Mesothelial cell of epicardium (in vitro differentiated cells): Measurements from ENCODE around the gene PALLD. TPM values are rescaled to one million over a fixed set of nuclear protein-coding genes. Genes with fewer than 3 reads are reported as not detected.

ENCODE experiments used
- DNase-seq, 2 experiments: peaks; one replicate each; pipeline ENCODE4 v3.0.0; 2021; ENCODE audit warnings: low spot score in 2 of 2; ENCODE audit not compliant: unreplicated experiment in 2 of 2
- H3K27ac Mint-ChIP-seq: 2 replicates; pipeline ENCODE4 v1.8.0; 2021; ENCODE audit warnings: mixed read lengths
- H3K27me3 Mint-ChIP-seq: 2 replicates; pipeline ENCODE4 v1.8.0; 2021; ENCODE audit warnings: low read depth, mixed read lengths
- H3K36me3 Mint-ChIP-seq: 2 replicates; pipeline ENCODE4 v1.8.0; 2021; ENCODE audit warnings: mixed read lengths
- H3K4me1 Mint-ChIP-seq: 2 replicates; pipeline ENCODE4 v1.8.0; 2021; ENCODE audit warnings: mixed read lengths
- H3K4me3 Mint-ChIP-seq: 2 replicates; pipeline ENCODE4 v1.8.0; 2021; ENCODE audit warnings: mild to moderate bottlenecking, moderate library complexity, mixed read lengths
- H3K9me3 Mint-ChIP-seq: 2 replicates; pipeline ENCODE4 v1.8.0; 2021; ENCODE audit warnings: mixed read lengths
- total RNA-seq: library from RNA; stranded (reverse); gene quantifications from 3 replicates; pipeline ENCODE4 v1.2.1, GENCODE V29; 2021
- TF ChIP-seq, protein P1 (sequence below): fragments of 200-600 bp; sonication (generic); IDR thresholded peaks from one replicate; pipeline ENCODE4 v1.5.0; 2021; ENCODE audit warnings: antibody characterized with exemption; ENCODE audit not compliant: unreplicated experiment

Gene PALLD
- total RNA-seq, 1 donor from 2014 or later: 158 TPM

DNA sequence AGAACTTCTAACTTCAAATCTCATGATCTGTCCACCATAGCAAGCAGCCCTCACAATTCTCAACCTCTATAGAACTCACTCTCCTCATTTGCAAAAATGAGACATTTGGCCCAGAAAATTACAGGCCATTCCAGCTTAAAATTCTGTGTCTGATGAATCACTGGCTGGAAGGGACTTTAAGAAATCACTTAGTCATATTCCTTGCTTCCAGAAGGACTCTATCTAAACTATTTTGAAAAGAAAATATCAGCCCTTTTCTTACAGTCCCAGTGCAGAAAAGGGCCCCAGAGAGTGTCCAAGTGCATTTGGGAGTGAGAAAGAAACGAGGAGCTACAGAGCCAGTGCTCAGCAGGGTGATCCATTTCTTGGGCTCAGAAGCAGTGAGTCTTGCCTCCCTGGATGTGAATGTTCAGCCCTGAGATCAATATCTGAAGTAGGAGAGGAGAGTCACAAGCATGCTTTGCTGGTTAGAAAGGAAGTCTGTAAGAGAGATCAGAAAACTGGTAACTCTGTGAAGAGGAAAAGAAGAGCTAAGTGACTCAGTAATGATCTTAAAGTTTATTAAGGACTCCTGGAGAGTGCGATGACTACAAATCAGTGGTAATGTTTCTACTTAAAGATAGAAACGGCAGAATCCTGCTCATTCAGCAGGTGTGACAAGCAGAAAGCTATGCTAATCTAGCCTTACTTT, 139.8 kb downstream of the PALLD start:
- Mint-ChIP-seq H3K27me3 (no peaks in the 10 kb centered on the region), H3K36me3 (peaks cover 3% of the 10 kb centered on the region), H3K27ac (peak overlapping the region; percentile 71), H3K4me1 (peaks cover 61% of the 10 kb centered on the region), H3K9me3 (no peaks in the 10 kb centered on the region), H3K4me3 (no peak overlapping the region)
- TF ChIP-seq, protein P1, sequence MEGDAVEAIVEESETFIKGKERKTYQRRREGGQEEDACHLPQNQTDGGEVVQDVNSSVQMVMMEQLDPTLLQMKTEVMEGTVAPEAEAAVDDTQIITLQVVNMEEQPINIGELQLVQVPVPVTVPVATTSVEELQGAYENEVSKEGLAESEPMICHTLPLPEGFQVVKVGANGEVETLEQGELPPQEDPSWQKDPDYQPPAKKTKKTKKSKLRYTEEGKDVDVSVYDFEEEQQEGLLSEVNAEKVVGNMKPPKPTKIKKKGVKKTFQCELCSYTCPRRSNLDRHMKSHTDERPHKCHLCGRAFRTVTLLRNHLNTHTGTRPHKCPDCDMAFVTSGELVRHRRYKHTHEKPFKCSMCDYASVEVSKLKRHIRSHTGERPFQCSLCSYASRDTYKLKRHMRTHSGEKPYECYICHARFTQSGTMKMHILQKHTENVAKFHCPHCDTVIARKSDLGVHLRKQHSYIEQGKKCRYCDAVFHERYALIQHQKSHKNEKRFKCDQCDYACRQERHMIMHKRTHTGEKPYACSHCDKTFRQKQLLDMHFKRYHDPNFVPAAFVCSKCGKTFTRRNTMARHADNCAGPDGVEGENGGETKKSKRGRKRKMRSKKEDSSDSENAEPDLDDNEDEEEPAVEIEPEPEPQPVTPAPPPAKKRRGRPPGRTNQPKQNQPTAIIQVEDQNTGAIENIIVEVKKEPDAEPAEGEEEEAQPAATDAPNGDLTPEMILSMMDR: no peak
- no peak for DNase-seq

- peaks cover 67% of the 10 kb centered on the region for H3K4me1 Mint-ChIP-seq
- DNase-seq: no peak
- peak overlapping the region; percentile 32 for H3K27ac Mint-ChIP-seq
- TF ChIP-seq, protein P1: no peak
- no peaks in the 10 kb centered on the region for H3K27me3 Mint-ChIP-seq
- H3K36me3 Mint-ChIP-seq: peaks cover 3% of the 10 kb centered on the region
- H3K4me3 Mint-ChIP-seq: no peak overlapping the region
- no peaks in the 10 kb centered on the region for H3K9me3 Mint-ChIP-seq
Observed at GRCh38 chr4:168637872-168638756, 141.3 kb downstream of the PALLD start.

- Mint-ChIP-seq H3K27me3 (no peaks in the 10 kb centered on the region), H3K27ac (peak overlapping the region; percentile 37), H3K4me1 (peaks cover 61% of the 10 kb centered on the region), H3K36me3 (peaks cover 3% of the 10 kb centered on the region), H3K9me3 (no peaks in the 10 kb centered on the region), H3K4me3 (no peak overlapping the region)
- TF ChIP-seq, protein P1: no peak
- no peak for DNase-seq
Observed at GRCh38 chr4:168639914-168640313, 143.1 kb downstream of the PALLD start.

DNA sequence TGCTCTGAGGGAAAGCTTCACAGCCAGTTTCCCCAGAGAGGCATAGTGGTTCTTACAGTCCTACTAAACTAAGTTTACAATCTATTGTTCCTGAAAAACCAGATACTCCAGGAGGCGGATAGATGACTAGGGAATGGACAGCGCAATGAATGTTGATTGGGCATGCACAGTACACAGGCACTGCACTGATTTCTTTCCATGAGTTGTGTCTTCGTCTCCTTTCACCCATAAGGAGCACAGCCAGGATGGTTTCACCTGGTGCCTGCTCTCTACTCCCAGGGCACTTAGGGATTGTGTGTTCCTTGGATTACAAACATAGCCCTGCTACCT, 144.9 kb downstream of the PALLD start:
- TF ChIP-seq, protein P1: no peak
- DNase-seq: no peak
- Mint-ChIP-seq H3K36me3 (peaks cover 3% of the 10 kb centered on the region), H3K27ac (peak overlapping the region; percentile 70), H3K4me3 (no peak overlapping the region), H3K27me3 (no peaks in the 10 kb centered on the region), H3K4me1 (peaks cover 61% of the 10 kb centered on the region), H3K9me3 (no peaks in the 10 kb centered on the region)

- Mint-ChIP-seq H3K36me3 (peaks cover 3% of the 10 kb centered on the region), H3K9me3 (no peaks in the 10 kb centered on the region), H3K4me3 (no peak overlapping the region), H3K27me3 (no peaks in the 10 kb centered on the region), H3K4me1 (peaks cover 64% of the 10 kb centered on the region), H3K27ac (peak overlapping the region; percentile 93)
- no peak for DNase-seq
- TF ChIP-seq, protein P1: no peak
Observed at GRCh38 chr4:168642591-168642990, 145.7 kb downstream of the PALLD start.
